HEK293T (cell line): ENCODE data around the gene PRDM10.

Experiments used
- CTCF ChIA-PET: fragments of 350-600 bp; formaldehyde crosslinking; extraction: SDS; loops from one replicate; lab custom pipeline; 2021; ENCODE audit warnings: antibody characterized with exemption, inconsistent platforms; lab: Yijun Ruan, JAX
- POLR2A ChIA-PET: fragments of 350-600 bp; formaldehyde crosslinking; extraction: SDS; loops from one replicate; lab custom pipeline; 2020; ENCODE audit warnings: antibody characterized with exemption, inconsistent platforms; lab: Yijun Ruan, JAX
- DNase-seq: peaks from one replicate; pipeline ENCODE4 v3.0.0; 2012; ENCODE audit warnings: mixed read lengths; ENCODE audit errors: extremely low spot score
- ARNT ChIP-seq: fragments of 450-650 bp; IDR thresholded peaks from 2 replicates; pipeline ENCODE4 v1.6.1; 2017; ENCODE audit warnings: mild to moderate bottlenecking
- BHLHE40 ChIP-seq: fragments of 450-650 bp; IDR thresholded peaks from 2 replicates; pipeline ENCODE4 v1.6.1; 2016; ENCODE audit warnings: mild to moderate bottlenecking, moderate library complexity, borderline replicate concordance
- CTBP1 ChIP-seq: fragments of 450-650 bp; IDR thresholded peaks from 2 replicates; pipeline ENCODE4 v1.6.1; 2016; ENCODE audit warnings: borderline replicate concordance
- ELF4 ChIP-seq: fragments of 450-650 bp; IDR thresholded peaks from 2 replicates; pipeline ENCODE4 v1.6.1; 2017; ENCODE audit warnings: antibody characterized with exemption
- FOXA1 ChIP-seq: fragments of 450-650 bp; IDR thresholded peaks from 2 replicates; pipeline ENCODE4 v1.6.1; 2016; ENCODE audit warnings: mild to moderate bottlenecking
- FOXK2 ChIP-seq: fragments of 450-650 bp; IDR thresholded peaks from 2 replicates; pipeline ENCODE4 v1.6.1; 2016; ENCODE audit warnings: mild to moderate bottlenecking
- FOXM1 ChIP-seq: fragments of 450-650 bp; IDR thresholded peaks from 2 replicates; pipeline ENCODE4 v1.6.1; 2017; ENCODE audit warnings: mild to moderate bottlenecking, borderline replicate concordance
- HDGF ChIP-seq: fragments of 450-650 bp; IDR thresholded peaks from 2 replicates; pipeline ENCODE4 v1.6.1; 2017; ENCODE audit warnings: antibody characterized with exemption, borderline replicate concordance
- L3MBTL2 ChIP-seq: fragments of 450-650 bp; conservative IDR thresholded peaks from 2 replicates; pipeline ENCODE4 v1.6.1; 2016; ENCODE audit warnings: mild to moderate bottlenecking
- LEF1 ChIP-seq: fragments of 450-650 bp; IDR thresholded peaks from 2 replicates; pipeline ENCODE4 v1.6.1; 2017; ENCODE audit warnings: mild to moderate bottlenecking, borderline replicate concordance
- NFRKB ChIP-seq: fragments of 450-650 bp; IDR thresholded peaks from 2 replicates; pipeline ENCODE4 v1.6.1; 2016; ENCODE audit warnings: mild to moderate bottlenecking, moderate library complexity
- SP1 ChIP-seq: fragments of 450-650 bp; IDR thresholded peaks from 2 replicates; pipeline ENCODE4 v1.6.1; 2017
- SUZ12 ChIP-seq: fragments of 450-650 bp; IDR thresholded peaks from 2 replicates; pipeline ENCODE4 v1.6.1; 2016; ENCODE audit warnings: mild to moderate bottlenecking
- TARDBP ChIP-seq: fragments of 450-650 bp; IDR thresholded peaks from 2 replicates; pipeline ENCODE4 v1.6.1; 2016
- ZNF384 ChIP-seq: fragments of 450-650 bp; IDR thresholded peaks from 2 replicates; pipeline ENCODE4 v1.6.1; 2016
- TF ChIP-seq, protein P1 (sequence below): fragments of 450-650 bp; IDR thresholded peaks from 2 replicates; pipeline ENCODE4 v1.6.1; 2016

Gene PRDM10

GRCh38 chr11:130040281-130040940 lies 37.8 kb upstream of the PRDM10 start:
- DNase-seq, result no peak
- ChIA-PET CTCF (no interaction called here), POLR2A (no interaction called here)
- TF ChIP-seq NFRKB (no peak), FOXK2 (no peak), FOXM1 (no peak), ARNT (no peak), FOXA1 (no peak), CTBP1 (no peak)

GRCh38 chr11:130037881-130038585 lies 35.4 kb upstream of the PRDM10 start:
- POLR2A ChIA-PET, result no interaction called here
- CTCF ChIA-PET, result interaction anchor here (0.7 kb wide), 1 partner anchor 824 kb away, joined by 4 read pairs; no protein-coding TSS in a partner anchor
- DNase-seq, result no peak
- TF ChIP-seq ARNT (no peak), SP1 (no peak), NFRKB (no peak), ZNF384 (no peak), FOXA1 (no peak), HDGF (no peak), FOXM1 (no peak), FOXK2 (no peak), L3MBTL2 (no peak), BHLHE40 (no peak), ELF4 (no peak), LEF1 (no peak)
- TF ChIP-seq, protein P1, sequence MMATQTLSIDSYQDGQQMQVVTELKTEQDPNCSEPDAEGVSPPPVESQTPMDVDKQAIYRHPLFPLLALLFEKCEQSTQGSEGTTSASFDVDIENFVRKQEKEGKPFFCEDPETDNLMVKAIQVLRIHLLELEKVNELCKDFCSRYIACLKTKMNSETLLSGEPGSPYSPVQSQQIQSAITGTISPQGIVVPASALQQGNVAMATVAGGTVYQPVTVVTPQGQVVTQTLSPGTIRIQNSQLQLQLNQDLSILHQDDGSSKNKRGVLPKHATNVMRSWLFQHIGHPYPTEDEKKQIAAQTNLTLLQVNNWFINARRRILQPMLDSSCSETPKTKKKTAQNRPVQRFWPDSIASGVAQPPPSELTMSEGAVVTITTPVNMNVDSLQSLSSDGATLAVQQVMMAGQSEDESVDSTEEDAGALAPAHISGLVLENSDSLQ, result no peak

- ChIA-PET POLR2A (no interaction called here), CTCF (no interaction called here)
- no peak for DNase-seq
- no peak for TF ChIP-seq L3MBTL2
- TF ChIP-seq ARNT, result no peak
- no peak for TF ChIP-seq SP1
- no peak for TF ChIP-seq FOXA1
- no peak for TF ChIP-seq SUZ12
- no peak for TF ChIP-seq HDGF
- no peak for TF ChIP-seq FOXK2
- TF ChIP-seq LEF1, result no peak
- no peak for TF ChIP-seq NFRKB
- TF ChIP-seq ELF4, result no peak
- no peak for TF ChIP-seq FOXM1
- TF ChIP-seq BHLHE40, result no peak
- TF ChIP-seq ZNF384, result no peak
These were observed 34.4 kb upstream of the PRDM10 start for GRCh38 chr11:130037058-130037457.

DNA sequence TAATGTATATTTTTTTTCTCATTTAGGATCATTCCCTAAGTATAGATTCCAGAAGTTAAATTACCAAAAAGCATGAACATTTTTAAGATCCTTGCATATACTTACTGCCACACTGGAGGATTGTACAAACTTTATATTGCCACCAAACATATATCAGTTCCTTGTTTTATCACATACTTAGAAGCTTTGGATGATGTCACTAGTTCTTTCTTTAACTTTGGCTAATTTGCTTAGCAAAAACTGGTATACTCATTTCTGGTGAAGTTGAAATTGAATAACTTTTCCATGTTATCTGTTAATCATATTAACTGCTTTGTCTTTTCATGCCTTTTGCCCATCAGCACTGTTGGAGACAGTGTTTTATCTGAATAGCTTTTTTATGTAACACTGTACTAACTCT lies 31.6 kb upstream of the PRDM10 start:
- TF ChIP-seq, protein P1, result no peak
- TF ChIP-seq SP1 (no peak), FOXA1 (no peak), ZNF384 (no peak), CTBP1 (no peak), ARNT (no peak), FOXK2 (no peak), NFRKB (no peak), HDGF (no peak), ELF4 (no peak), TARDBP (no peak), FOXM1 (no peak), L3MBTL2 (no peak), SUZ12 (no peak), BHLHE40 (no peak), LEF1 (no peak)
- ChIA-PET POLR2A (no interaction called here), CTCF (interaction anchor here (0.7 kb wide), 1 partner anchor 868 kb away, joined by 3 read pairs; no protein-coding TSS in a partner anchor)
- no peak for DNase-seq

DNA sequence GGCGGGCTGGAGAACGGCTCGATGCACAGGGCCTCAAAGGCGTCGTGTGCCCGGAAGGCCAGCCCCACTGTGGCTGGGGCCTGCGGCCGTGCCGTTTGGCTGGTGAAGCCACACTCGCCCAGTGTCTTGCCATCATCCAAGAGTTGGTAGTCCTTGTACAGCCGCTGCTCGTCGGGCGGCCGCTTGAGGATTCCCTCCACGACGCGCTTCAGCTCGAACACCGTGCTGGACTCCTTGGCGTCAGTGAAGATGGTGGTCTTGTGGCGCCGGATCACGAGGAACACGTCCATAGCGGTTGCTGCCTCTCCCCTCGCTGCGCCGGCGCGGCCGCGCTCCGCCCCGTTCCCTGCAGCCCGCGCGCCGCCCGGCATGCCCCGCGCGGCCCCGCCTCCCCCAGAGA lies 30.3 kb upstream of the PRDM10 start:
- ChIA-PET POLR2A (no interaction called here), CTCF (no interaction called here)
- TF ChIP-seq FOXA1 (no peak), ARNT (no peak), BHLHE40 (no peak)
- DNase-seq, result no peak

GRCh38 chr11:130031945-130032344 lies 29.3 kb upstream of the PRDM10 start:
- CTCF ChIA-PET, result no interaction called here
- TF ChIP-seq, protein P1, result no peak
- TF ChIP-seq FOXA1 (no peak), ELF4 (no peak), ZNF384 (no peak)
- POLR2A ChIA-PET, result interaction anchor here (2.7 kb wide), 1 partner anchor 29 kb away, joined by 10 read pairs; the partner anchor contains the start of gene PRDM10
- DNase-seq, result no peak
